Measurements from ENCODE around the gene F10.

DNA sequence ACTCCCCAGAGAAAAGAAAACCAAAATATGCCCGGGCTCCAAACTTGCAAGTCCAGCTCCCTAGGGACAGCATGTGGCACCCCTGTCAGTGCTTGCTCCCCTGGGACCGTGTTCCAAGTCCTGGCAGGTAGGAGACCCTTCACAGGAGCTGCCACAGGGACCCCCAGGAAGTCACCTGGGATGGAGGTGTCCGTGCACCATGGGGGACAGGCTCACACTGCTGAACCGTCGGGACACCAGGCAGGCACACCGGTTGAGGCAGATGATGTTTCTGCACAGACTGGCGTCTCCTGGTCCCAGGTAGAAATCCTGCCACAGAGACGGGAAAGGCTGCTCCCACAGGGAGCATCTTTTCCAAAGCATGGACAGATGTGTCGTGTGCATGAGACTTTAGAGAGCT, 24.2 kb downstream of the F10 start:
- TF ChIP-seq, protein P1, sequence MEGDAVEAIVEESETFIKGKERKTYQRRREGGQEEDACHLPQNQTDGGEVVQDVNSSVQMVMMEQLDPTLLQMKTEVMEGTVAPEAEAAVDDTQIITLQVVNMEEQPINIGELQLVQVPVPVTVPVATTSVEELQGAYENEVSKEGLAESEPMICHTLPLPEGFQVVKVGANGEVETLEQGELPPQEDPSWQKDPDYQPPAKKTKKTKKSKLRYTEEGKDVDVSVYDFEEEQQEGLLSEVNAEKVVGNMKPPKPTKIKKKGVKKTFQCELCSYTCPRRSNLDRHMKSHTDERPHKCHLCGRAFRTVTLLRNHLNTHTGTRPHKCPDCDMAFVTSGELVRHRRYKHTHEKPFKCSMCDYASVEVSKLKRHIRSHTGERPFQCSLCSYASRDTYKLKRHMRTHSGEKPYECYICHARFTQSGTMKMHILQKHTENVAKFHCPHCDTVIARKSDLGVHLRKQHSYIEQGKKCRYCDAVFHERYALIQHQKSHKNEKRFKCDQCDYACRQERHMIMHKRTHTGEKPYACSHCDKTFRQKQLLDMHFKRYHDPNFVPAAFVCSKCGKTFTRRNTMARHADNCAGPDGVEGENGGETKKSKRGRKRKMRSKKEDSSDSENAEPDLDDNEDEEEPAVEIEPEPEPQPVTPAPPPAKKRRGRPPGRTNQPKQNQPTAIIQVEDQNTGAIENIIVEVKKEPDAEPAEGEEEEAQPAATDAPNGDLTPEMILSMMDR (conservative IDR thresholded peaks at IDR 0.05 in 1 of 2, IDR thresholded peaks at IDR 0.05 in 1 of 2; ENCODE audit: extremely low read depth in 1 of 2, insufficient read depth in 1 of 2, low read depth in 1 of 2, low read length in 2 of 2), result no peak
- TF ChIP-seq EZH2 (IDR thresholded peaks at IDR 0.05; ENCODE audit: borderline replicate concordance, low read length), result no peak
